HEK293 (cell line): ENCODE data around the gene PACS2.

Experiments
- CTCF ChIA-PET: fragments of 350-600 bp; formaldehyde crosslinking; extraction: SDS; loops from one replicate; lab custom pipeline; 2021; ENCODE audit warnings: antibody characterized with exemption; lab: Yijun Ruan, JAX
- POLR2A ChIA-PET: fragments of 300-600 bp; formaldehyde crosslinking; extraction: SDS; loops from one replicate; lab custom pipeline; 2020; ENCODE audit warnings: antibody characterized with exemption, inconsistent platforms; lab: Yijun Ruan, JAX
- H3K27ac ChIP-seq: fragments of 200-500 bp; sonication (Bioruptor generic); 2 replicates; pipeline ENCODE4 v1.5.1; 2014; ENCODE audit warnings: low read depth, low read length, control low read depth, inconsistent platforms; ENCODE audit errors: extremely low read depth
- H3K36me3 ChIP-seq, 2 experiments: fragments of 200-500 bp in 1 of 2; sonication (Bioruptor generic) in 1 of 2; 1 replicate in 1 of 2; 2 replicates in 1 of 2; pipeline ENCODE4 v1.5.1; 2014 to 2017; ENCODE audit warnings: inconsistent platforms in 2 of 2, low read length in 2 of 2; ENCODE audit not compliant: control insufficient read depth in 2 of 2, insufficient read depth in 1 of 2
- H3K4me1 ChIP-seq: fragments of 200-500 bp; sonication (Bioruptor generic); 2 replicates; pipeline ENCODE4 v1.5.1; 2014; ENCODE audit warnings: mild to moderate bottlenecking, low read length, inconsistent platforms; ENCODE audit not compliant: control insufficient read depth, insufficient read depth
- H3K4me3 ChIP-seq: 2 replicates; pipeline ENCODE4 v1.5.1; 2011; ENCODE audit warnings: low read depth, mild to moderate bottlenecking, control low read depth, low read length, moderate library complexity
- H3K9me3 ChIP-seq: fragments of 200-500 bp; sonication (Bioruptor generic); 2 replicates; pipeline ENCODE4 v1.5.1; 2014; ENCODE audit warnings: low read depth, low read length, inconsistent platforms; ENCODE audit not compliant: control insufficient read depth, insufficient read depth
- FEZF1 ChIP-seq: fragments of 450-650 bp; formaldehyde crosslinking; IDR thresholded peaks from 2 replicates; pipeline ENCODE4 v1.5.1; 2016; ENCODE audit warnings: missing biosample characterization, missing genetic modification characterization
- GLI2 ChIP-seq: fragments of 450-650 bp; formaldehyde crosslinking; IDR thresholded peaks from 2 replicates; pipeline ENCODE4; 2017; ENCODE audit warnings: missing biosample characterization, missing genetic modification characterization, low read depth, borderline replicate concordance
- HIC1 ChIP-seq: fragments of 450-650 bp; formaldehyde crosslinking; IDR thresholded peaks from 2 replicates; pipeline ENCODE4 v1.5.1; 2016; ENCODE audit warnings: missing biosample characterization, missing genetic modification characterization
- HOXD13 ChIP-seq: sonication (generic); formaldehyde crosslinking; IDR thresholded peaks from 2 replicates; pipeline ENCODE4 v1.8.0; 2022; ENCODE audit warnings: missing genetic modification reagents, borderline replicate concordance
- KLF8 ChIP-seq: fragments of 450-650 bp; formaldehyde crosslinking; IDR thresholded peaks from 2 replicates; pipeline ENCODE4 v1.5.1; 2016; ENCODE audit warnings: missing biosample characterization, missing genetic modification characterization
- MEIS1 ChIP-seq: sonication (generic); formaldehyde crosslinking; IDR thresholded peaks from 2 replicates; pipeline ENCODE4 v1.8.1; 2022; ENCODE audit warnings: missing genetic modification reagents, mild to moderate bottlenecking, borderline replicate concordance
- OSR2 ChIP-seq: fragments of 450-650 bp; formaldehyde crosslinking; IDR thresholded peaks from 2 replicates; pipeline ENCODE4 v1.5.1; 2016; ENCODE audit warnings: missing biosample characterization, missing genetic modification characterization
- PBX3 ChIP-seq: sonication (generic); formaldehyde crosslinking; IDR thresholded peaks from 2 replicates; pipeline ENCODE4 v1.8.1; 2022; ENCODE audit warnings: mild to moderate bottlenecking, moderate library complexity, missing genetic modification reagents
- WT1 ChIP-seq: fragments of 450-650 bp; formaldehyde crosslinking; IDR thresholded peaks from 2 replicates; pipeline ENCODE4 v1.5.1; 2016; ENCODE audit warnings: missing biosample characterization, missing genetic modification characterization
- ZFP37 ChIP-seq: fragments of 450-650 bp; formaldehyde crosslinking; IDR thresholded peaks from 2 replicates; pipeline ENCODE4 v1.5.1; 2016; ENCODE audit warnings: missing biosample characterization, missing genetic modification characterization
- ZNF114 ChIP-seq: fragments of 450-650 bp; formaldehyde crosslinking; IDR thresholded peaks from 2 replicates; pipeline ENCODE4 v1.5.0; 2017; ENCODE audit warnings: missing biosample characterization, missing genetic modification characterization
- ZNF132 ChIP-seq: fragments of 450-650 bp; formaldehyde crosslinking; IDR thresholded peaks from 2 replicates; pipeline ENCODE4 v1.5.1; 2017; ENCODE audit warnings: missing biosample characterization, missing genetic modification characterization, borderline replicate concordance
- ZNF266 ChIP-seq: fragments of 450-650 bp; formaldehyde crosslinking; IDR thresholded peaks from 2 replicates; pipeline ENCODE4 v1.5.1; 2016; ENCODE audit warnings: missing biosample characterization, missing genetic modification characterization, low read depth
- ZNF391 ChIP-seq: fragments of 450-650 bp; formaldehyde crosslinking; IDR thresholded peaks from 2 replicates; pipeline ENCODE4 v1.5.1; 2016; ENCODE audit warnings: low read depth, missing biosample characterization, missing genetic modification characterization, borderline replicate concordance
- ZNF404 ChIP-seq: fragments of 450-650 bp; formaldehyde crosslinking; IDR thresholded peaks from 2 replicates; pipeline ENCODE4 v1.5.1; 2017; ENCODE audit warnings: missing biosample characterization, missing genetic modification characterization
- ZNF473 ChIP-seq: fragments of 450-650 bp; formaldehyde crosslinking; IDR thresholded peaks from 2 replicates; pipeline ENCODE4 v1.5.1; 2017; ENCODE audit warnings: missing biosample characterization, missing genetic modification characterization
- ZNF624 ChIP-seq: fragments of 450-650 bp; formaldehyde crosslinking; IDR thresholded peaks from 2 replicates; pipeline ENCODE4 v1.5.1; 2017; ENCODE audit warnings: missing biosample characterization, missing genetic modification characterization
- ZNF707 ChIP-seq: fragments of 450-650 bp; formaldehyde crosslinking; IDR thresholded peaks from 2 replicates; pipeline ENCODE4 v1.5.1; 2016; ENCODE audit warnings: missing biosample characterization, missing genetic modification characterization
- ZNF76 ChIP-seq: fragments of 450-650 bp; formaldehyde crosslinking; IDR thresholded peaks from 2 replicates; pipeline ENCODE4; 2016; ENCODE audit warnings: low read depth, missing biosample characterization, missing genetic modification characterization, borderline replicate concordance
- ZNF768 ChIP-seq: fragments of 450-650 bp; formaldehyde crosslinking; IDR thresholded peaks from 2 replicates; pipeline ENCODE4 v1.5.1; 2018; ENCODE audit warnings: missing biosample characterization, mild to moderate bottlenecking, missing genetic modification characterization
- ZSCAN18 ChIP-seq: fragments of 450-650 bp; formaldehyde crosslinking; IDR thresholded peaks from 2 replicates; pipeline ENCODE4 v1.5.1; 2016; ENCODE audit warnings: missing biosample characterization, missing genetic modification characterization
- ZSCAN23 ChIP-seq: fragments of 450-650 bp; formaldehyde crosslinking; IDR thresholded peaks from 2 replicates; pipeline ENCODE4 v1.5.1; 2016; ENCODE audit warnings: missing biosample characterization, missing genetic modification characterization

Gene PACS2

GRCh38 chr14:105383083-105383730 lies 68.7 kb downstream of the PACS2 start:
- H3K9me3 ChIP-seq: no peaks in the 10 kb centered on the region
- CTCF ChIA-PET: interaction anchor here (1.4 kb wide), 1 partner anchor 28 kb away, joined by 5 read pairs; no protein-coding TSS in a partner anchor

GRCh38 chr14:105384041-105384557 lies 69.6 kb downstream of the PACS2 start:
- Histone ChIP-seq H3K9me3 (no peaks in the 10 kb centered on the region), H3K36me3 (peaks cover 0 to 44% of the 10 kb centered on the region in 2 experiments; a peak in 1 of 3 replicates), H3K27ac (no peak overlapping the region), H3K4me1 (no peaks in the 10 kb centered on the region), H3K4me3 (no peak overlapping the region)
- TF ChIP-seq HOXD13 (CRISPR knock-in tag): no peak
- no peak for TF ChIP-seq ZNF114 (tag by site-specific recombination)
- no peak for TF ChIP-seq ZNF624 (tag by site-specific recombination)
- TF ChIP-seq ZSCAN23 (tag by site-specific recombination): no peak
- TF ChIP-seq ZNF707 (tag by site-specific recombination): no peak
- no peak for TF ChIP-seq ZNF266
- no peak for TF ChIP-seq MEIS1
- no peak for TF ChIP-seq ZFP37
- TF ChIP-seq ZNF76: no peak
- ChIA-PET CTCF (interaction anchor here (0.9 kb wide), 1 partner anchor 106 kb away, joined by 3 read pairs; no protein-coding TSS in a partner anchor), POLR2A (no interaction called here)

More at GRCh38 chr14:105383083-105383730, 68.7 kb downstream of the PACS2 start:
- Histone ChIP-seq H3K4me3 (no peak overlapping the region), H3K36me3 (peaks cover 0 to 44% of the 10 kb centered on the region in 2 experiments; a peak in 1 of 3 replicates), H3K4me1 (no peaks in the 10 kb centered on the region), H3K27ac (no peak overlapping the region)
- TF ChIP-seq HIC1 (tag by site-specific recombination) (peak; percentile 74), FEZF1 (tag by site-specific recombination) (no peak)
- POLR2A ChIA-PET: no interaction called here

- Histone ChIP-seq H3K27ac (no peak overlapping the region), H3K36me3 (peaks cover 0 to 43% of the 10 kb centered on the region in 2 experiments; a peak in 1 of 3 replicates), H3K4me3 (no peak overlapping the region), H3K4me1 (no peaks in the 10 kb centered on the region), H3K9me3 (no peaks in the 10 kb centered on the region)
- ChIA-PET CTCF (interaction anchor here (0.9 kb wide), 1 partner anchor 105 kb away, joined by 3 read pairs; no protein-coding TSS in a partner anchor), POLR2A (no interaction called here)
- no peak for TF ChIP-seq FEZF1 (tag by site-specific recombination)
- peak; percentile 51; the same call in 1 of the 2 replicates for TF ChIP-seq KLF8 (tag by site-specific recombination)
Observed at GRCh38 chr14:105384605-105385321, 70.2 kb downstream of the PACS2 start.

- ChIA-PET POLR2A (no interaction called here), CTCF (interaction anchor here (0.9 kb wide), 1 partner anchor 105 kb away, joined by 3 read pairs; no protein-coding TSS in a partner anchor)
- H3K36me3 ChIP-seq: peaks cover 0 to 39% of the 10 kb centered on the region in 2 experiments; a peak in 1 of 3 replicates
Observed at GRCh38 chr14:105385322-105385637, 70.7 kb downstream of the PACS2 start.

More at GRCh38 chr14:105385322-105385637, 70.7 kb downstream of the PACS2 start:
- Histone ChIP-seq H3K9me3 (no peaks in the 10 kb centered on the region), H3K27ac (no peak overlapping the region), H3K4me3 (no peak overlapping the region), H3K4me1 (no peaks in the 10 kb centered on the region)
- TF ChIP-seq PBX3 (no peak), ZNF473 (tag by site-specific recombination) (no peak), ZNF391 (no peak), ZNF404 (tag by site-specific recombination) (no peak), ZNF132 (tag by site-specific recombination) (no peak), WT1 (no peak), ZSCAN18 (tag by site-specific recombination) (no peak), ZNF768 (tag by site-specific recombination) (no peak), GLI2 (no peak), OSR2 (tag by site-specific recombination) (no peak)
